HG03354 (cell line): ENCODE data around the gene PLB1.
"Not testable (repeated sequence)": the region's sequence is repeated elsewhere in the genome, so short reads cannot be mapped to it uniquely, and the experiment has no call there.

ENCODE experiments used
- ATAC-seq: cut with Tn5 transposase; IDR thresholded peaks from one replicate; pipeline ENCODE4 v1.9.1; 2021; ENCODE audit warnings: mild to moderate bottlenecking; ENCODE audit not compliant: unreplicated experiment, poor library complexity, severe bottlenecking

Gene PLB1

DNA sequence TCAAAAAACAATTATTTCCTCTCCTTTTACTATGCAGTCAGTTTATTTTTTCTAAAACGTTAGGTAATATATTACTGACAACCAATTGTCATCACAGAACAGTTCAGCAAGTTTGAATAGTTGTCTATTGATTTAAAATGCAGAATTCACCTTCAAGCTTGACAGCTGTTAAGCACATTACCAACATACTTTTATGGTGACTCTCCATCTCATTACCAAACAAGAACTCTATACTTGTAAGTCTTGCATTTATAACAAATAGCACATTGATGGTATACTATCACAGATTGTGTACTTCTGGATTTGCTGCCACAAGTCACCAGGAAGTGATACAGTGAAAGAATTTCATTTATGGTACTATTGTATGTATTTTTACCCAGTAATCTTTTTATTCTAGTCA is 156.4 kb downstream of the PLB1 start:
- ATAC-seq = no peak

DNA sequence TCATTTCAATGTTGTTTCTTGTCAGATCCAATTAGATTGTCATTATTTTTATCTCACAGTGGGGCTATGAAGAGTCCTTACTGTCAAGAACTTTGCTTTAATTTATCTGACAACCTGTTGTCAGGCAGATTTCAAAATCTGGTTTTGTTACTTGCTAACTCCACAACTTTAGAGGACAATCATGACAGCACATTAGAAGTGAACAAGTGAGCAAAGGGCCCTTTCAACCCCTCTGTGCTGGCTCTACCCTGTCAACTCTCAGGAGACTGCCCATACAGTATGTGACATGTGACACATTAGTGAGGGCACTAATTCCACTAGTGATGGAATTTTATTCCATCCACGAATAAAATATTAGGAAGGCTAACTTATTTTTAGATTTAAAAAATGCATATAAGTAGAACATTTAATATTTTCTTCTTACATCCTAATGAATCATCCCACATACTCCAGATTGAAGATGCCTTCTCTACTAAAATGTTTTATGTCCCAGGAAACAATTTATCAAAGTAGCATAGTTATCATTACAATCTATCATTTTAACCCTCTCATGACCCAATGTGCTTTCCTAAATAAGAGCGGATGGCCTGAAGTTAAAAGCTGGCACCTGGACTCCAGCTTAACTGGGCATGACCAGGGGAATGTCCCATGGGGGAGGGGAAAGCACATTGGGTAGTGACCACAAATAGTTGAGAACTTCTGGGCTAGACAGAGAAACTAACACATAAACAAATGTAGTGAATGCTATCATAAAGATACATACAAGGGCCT is 158.2 kb downstream of the PLB1 start:
- ATAC-seq = no peak

DNA sequence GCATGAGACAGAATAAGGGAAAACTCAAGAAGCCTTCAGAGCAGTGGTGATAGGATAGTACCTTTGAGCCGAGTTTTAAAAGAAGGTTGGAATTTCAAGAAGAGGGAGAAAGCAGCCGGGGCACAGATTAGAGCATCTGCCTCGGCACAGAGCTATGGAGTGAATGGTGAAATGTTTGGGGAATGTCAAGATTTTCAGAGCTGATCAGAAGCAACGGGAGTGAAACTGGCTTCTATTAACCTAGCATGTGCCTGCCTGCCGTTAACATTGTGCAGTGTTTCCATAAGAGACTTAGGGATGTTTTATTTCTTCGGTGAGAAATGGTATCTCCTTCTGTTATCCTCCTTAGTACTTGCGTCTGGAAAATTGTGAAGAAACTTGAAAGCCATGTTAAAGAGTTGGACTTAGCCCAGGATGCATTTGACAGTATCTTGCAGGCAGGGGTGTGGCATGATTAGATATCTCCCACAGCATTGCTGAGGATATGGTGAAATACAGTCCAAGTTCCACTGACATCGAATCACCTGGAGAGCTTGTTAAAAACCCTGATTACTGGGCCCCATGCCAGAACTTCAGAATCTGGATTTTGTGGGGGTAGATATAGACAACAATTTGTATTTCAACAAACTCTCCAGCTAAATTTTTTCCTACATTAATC is 158.9 kb downstream of the PLB1 start:
- ATAC-seq = no peak

DNA sequence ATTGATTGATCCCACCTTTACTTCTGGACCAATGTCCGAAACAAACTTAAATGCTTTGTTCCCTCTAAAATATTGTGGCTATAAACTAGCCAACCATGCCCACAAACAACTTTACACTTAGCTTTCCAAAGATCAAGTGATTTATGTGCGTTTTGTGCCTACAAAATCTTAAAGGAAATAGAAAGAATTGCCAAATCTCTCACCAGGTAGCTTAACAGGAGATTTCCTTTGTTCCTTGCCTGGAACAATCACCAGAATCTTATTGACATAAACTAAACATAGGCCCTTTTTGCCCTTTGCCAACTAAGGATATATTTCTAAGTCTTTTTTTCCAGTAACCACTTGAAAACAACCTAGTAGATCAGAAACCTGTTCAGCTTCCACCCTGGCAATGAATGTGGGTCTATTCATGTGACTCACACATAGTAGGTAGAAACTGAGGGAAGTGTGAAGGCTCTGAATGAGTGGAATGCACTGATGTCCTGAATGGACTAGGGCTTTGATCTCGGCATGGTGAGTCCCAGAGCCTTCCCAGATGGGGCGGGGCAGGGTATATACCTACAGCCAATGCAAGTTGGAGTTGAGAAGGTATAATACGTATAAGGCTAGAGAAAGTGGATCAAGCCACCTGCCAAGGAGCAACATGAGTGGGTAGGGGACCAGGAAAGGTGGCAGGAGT is 161.2 kb downstream of the PLB1 start:
- ATAC-seq = no peak

DNA sequence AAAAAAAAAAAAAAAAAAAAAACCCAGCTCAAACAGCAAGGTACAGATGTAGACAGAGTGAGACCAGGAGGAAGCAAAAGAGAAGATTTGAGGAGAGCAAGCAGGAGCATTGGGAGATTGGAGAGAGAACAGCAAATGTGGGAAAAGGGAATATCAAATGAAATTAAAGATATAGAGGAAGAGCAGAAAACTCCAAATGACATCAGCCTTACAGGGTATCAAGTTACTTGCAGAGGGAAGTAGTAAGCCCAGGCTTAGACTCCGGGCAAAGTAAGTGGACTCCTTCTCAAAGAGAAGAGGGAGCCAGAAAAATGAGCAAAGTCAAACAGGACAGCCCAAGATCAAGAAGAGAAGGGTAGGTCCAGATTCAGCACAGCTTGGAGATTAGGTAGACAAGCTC is 162.5 kb downstream of the PLB1 start:
- ATAC-seq = no peak

DNA sequence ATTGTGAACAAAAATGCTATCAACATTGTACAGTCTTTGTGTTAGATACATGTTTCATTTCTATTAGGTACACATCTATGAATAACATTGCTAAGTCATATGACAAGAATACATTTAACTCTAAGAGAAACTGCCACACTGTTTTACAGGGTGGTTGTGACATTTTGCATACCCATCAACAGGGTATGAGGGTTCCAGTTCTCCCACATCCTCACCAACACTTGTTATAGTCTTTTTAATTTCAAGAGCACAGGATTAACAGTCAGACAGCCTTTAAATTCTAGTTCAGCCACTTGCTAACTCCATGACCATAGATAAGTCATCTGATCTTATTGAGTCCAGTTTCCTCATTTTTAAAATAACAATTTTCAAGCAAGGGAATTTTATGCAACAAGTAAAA is 163.3 kb downstream of the PLB1 start:
- no peak for ATAC-seq

DNA sequence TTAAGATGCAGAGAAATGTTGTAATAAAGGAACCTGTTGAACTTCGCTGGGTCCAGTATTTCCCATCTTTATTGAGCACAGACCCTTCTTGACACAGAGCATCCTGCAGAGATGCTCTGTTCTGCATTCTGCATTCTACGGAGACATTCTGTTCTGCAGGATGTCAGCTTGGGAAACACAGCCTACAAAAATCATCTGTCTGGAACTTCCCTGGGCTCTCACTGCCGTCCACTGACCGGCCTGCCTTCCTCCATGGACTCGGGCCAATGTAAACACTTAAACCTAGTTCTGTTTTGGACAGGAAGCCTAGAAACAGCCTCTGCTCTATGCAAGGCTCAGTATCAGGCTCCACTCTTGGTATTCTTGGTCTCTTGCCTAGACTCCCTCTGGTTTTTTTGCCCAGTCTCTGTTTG is 165.7 kb downstream of the PLB1 start:
- ATAC-seq = no peak

DNA sequence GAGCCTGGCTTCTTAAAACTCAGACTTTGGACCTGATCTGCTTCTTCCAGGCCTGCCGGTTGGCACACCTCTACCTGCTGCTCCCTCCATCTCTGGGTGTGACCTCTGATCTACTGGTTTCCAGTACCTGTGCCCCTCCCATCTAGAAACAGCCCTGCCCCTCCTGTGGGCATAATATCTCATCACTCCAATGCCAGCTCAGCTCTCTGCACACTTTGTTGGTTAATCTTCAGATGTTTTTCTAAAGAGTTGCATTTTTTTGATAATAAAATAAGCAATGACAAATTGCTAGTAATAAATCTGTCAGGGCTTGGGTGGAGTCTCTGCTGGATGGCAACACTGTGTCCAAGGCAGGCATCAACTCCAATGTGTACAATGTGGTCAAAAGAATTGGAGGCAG is 166.2 kb downstream of the PLB1 start:
- no peak for ATAC-seq

DNA sequence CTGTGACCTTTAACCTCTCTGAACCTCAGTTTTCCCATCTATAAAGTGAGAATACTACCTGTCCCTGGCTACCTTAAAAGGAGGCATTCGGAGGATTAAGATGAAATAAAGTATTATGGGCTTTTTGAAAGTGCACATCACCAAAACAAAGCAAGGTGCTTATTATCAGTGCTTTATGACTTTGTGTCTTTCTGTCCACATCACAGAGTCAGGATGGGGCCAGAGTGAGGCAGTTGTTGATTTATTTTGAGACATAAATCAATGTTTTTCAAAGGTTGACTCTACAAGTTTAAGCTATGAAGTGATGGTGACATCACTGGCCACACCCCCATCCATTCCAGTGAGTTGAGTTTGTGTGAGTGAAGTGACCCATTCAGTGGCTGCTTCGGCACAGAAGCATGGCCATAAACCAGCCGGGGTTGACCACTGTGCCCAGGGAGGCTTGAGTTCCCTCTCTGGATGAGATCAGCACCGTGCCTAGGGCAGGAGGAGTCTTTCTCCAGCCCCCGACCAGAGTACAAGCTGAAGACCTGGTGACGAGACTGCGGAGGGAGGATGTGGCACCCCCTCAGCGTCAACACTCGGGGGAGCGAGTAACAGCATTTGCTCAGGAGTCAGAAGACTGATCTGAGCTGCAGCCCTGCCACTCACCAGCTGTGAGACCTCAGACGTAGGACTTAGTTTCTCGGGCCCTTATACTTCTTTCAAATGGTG is 166.8 kb downstream of the PLB1 start:
- ATAC-seq = no peak

DNA sequence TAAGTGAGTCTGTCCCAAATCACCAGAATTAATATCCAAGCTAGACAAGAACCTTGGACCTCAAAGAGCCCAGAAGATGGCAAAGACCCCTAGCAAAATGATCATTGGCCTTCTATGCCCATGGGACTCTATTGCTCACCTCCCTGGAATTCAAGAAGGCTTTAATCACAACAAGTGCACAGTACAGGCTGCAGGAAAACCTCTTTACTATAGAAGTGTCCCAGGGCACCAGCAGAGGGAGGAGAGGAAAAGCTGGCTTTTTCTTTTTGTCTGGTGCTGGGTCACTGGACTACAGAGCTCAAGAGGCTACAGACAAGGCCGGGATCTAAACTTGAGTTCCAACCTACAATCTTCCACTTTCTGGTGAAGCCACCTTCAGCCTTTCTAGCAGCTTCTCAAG is 167.5 kb downstream of the PLB1 start:
- no peak for ATAC-seq

DNA sequence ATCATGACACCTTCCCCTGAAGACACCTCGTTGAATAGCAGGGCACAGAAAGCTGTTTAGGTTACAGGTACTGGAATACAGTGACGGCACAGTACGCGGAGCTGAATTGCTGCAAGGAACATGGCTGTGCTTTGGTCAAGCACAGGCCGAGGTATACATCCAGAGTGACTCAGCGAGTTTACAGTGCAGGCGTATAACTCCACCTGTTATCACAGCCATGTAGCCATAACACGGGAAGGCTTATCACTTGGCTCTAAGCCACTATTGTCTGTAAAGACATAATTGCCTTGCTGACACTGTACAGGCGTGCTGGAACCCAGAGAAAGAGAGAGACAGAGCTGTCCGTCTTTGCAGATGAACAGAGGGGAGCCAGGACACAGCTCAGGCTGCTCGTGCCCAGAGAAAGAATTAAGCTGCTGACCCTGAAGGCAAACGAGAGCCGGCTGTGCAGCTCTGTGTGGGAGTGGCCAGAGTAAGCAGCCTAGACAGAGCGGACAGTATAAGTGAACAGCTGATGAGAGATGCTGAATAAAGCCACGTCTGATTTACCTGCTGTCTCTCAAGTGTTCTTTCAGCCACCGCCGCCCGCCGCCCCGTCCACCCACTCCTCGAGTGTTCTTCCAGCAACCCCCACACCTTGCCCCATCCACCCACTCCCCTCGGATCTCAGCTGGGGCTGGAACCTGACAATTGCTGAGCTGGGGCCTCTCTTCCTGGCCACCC is 168.4 kb downstream of the PLB1 start:
- no peak for ATAC-seq

DNA sequence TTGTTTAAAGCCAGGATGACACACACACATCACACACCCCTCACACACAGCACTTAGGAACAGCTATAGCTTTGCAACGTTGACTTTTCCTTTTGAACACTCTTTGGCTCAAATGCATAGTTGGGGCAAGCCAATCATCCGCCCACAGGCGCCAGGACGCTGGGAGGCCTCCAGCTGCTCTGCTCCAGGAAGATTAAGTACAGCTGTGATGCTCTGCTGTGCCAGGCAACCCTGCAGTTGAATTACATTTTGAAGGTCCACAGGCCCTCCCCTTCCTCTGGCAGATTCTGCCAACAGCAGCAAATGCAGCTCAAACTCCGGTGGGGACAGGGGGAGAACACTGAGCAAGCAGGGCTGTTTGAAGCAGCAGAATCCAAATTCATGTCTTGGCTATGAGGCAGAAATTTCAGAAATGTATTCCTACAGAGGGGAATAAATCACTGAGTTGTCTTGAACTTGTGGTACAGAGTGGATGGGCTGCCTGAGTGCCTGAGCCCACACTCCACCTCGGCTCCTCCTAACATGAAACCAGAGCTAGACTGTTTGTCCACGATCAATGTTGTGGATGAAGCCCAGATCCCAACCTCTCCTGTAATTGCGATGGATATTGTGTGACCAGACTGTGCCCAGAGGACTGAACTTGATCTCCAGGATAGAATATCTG is 169.3 kb downstream of the PLB1 start:
- ATAC-seq = no peak

DNA sequence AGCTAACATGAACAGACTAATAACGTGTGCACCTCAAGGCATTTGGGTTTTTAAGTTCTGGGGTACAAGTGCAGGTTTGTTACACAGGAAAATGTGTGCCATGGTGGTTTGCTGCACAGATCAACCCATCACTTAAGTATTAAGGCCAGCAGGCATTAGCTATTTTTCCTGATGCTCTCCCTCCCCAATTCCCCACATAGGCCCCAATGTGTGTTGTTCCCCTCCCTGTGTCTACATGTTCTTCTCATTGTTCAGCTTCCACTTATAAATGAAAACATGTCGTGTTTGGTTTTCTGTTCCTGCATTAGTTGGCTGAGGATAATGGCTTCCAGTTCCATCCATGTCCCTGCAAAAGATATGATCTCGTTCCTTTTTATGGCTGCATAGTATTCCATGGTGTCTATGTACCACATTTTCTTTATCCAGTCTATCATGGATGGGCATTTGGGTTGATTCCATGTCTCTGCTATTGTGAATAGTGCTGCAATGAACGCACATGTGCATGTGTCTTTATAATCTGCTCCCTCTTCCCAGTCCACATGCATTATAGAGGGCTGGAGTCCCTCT is 170.0 kb downstream of the PLB1 start:
- ATAC-seq = not testable (repeated sequence)

DNA sequence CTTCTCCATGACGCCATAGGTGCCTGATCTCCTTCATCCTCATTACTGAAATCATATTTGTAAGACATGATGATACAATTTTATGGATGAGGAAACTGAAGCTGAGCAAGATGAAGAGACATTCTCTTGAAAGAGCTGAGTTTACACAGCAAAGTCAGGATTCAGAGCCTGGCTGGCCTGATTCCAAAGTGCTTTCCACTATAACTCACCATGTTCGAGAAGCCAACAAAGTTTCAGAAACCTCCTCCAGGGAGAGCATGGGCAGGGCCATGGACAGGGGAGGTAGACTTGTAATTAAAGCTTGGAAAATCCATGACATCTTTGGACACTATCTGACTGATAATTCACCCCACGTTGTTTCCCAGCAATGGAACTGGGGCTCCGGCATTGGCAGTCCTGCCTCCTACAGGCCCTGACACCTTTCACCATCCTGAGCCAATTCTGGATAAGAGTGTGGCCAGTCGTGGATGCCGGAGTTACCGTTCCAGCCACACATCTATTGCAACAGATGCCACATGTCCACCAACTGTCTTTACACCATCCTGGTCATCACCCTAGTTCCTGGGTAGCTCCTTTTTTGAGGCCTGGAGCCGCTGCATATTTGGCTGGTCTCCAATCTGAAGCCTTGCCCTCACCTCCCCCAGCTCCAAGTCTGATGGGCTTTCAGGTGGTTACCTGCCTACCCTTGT is 170.8 kb downstream of the PLB1 start:
- ATAC-seq = no peak

DNA sequence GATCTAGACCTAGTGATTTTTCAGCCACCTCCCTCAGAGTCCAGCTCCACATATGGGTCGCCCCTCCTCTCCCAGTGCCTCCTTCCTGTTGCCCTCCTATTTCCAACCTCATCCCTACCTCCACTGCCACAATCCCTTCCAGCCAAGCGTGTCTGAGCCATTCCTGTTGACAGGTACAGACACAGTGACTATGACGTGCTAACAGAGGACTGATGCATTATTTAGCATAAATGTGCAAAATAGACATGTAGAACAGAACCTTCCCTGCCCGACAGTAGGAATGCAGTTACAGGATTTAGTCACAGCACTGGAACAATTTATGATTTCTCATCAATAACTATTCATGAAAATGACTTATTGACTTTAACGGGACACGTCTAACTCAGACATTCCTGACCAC is 171.4 kb downstream of the PLB1 start:
- no peak for ATAC-seq

DNA sequence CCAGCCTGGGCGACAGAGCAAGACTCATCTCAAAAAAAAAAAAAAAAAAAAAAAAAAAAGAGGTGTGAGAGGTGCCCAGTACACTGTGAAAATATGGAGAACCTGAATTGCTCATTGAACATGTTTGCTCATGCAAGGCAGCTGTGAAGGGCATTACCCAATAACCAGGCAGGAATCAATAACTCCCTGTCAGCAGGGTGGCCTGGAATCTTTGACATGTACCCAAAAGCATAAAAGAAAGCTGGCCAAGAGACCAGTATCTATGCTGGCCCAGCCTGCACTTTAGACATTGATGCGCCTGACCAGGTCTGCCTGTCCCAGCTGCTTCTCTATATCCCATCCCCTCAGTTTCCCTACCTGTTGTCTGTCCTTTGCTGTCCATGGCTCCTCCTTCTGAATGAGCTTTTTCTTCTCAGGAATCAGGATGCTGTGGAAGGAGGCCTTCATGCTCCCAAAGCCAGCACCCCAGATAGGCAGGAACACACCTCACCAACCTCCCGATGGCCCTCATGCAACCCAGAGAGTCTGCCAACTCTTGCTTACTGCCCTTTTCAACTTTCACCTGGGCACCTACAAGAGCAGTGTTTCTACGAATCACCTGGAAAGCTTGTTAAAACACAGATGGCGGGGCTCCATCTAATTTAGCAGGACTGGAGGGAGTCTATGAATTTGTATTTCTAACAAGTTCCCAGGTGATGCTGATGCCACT is 172.4 kb downstream of the PLB1 start:
- no peak for ATAC-seq

DNA sequence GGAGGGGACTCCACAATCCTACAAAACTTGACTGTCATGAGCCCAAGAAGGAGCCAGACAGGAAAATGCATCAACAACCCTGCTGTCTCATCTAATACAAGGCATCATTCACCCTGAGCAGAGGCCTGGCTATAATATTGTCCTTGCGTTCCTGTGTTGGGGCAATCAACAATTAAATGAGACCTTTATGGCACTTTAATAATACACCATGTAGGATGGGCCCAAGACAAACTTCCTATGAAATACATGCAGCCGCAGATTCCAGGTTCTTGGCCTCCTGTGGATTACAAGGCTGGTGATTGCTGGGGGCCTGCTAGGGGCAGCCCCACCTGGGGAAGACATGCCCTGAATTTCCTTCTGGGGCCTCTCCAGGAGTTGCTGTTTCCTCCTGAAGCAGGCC is 173.0 kb downstream of the PLB1 start:
- no peak for ATAC-seq

DNA sequence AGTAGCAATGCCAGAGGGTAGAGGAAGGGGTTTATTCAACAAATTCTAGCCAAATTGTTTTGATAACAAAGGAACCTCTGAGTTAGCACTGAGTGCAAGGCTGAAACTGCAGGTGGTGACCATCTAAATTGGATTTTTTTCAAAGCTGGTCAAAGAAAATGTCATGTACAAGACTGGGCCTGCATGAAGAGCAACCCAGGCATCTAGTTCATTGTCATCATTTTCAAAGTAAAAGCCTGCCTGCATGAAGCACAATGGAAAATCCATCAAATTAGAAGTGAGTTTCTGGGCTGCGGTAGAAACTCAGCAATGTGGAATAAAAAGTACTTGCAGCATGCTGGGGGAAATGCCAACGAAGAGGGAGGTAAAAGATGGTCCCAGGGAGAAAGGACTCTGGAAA is 175.0 kb downstream of the PLB1 start:
- ATAC-seq = no peak
